NCI-H2029 (cell line): ENCODE results near the gene PARP12.

ENCODE experiments used
- DNase-seq: peaks from one replicate; lab custom pipeline; 2025; lab: John Stamatoyannopoulos, UW

PARP12 gene

DNA sequence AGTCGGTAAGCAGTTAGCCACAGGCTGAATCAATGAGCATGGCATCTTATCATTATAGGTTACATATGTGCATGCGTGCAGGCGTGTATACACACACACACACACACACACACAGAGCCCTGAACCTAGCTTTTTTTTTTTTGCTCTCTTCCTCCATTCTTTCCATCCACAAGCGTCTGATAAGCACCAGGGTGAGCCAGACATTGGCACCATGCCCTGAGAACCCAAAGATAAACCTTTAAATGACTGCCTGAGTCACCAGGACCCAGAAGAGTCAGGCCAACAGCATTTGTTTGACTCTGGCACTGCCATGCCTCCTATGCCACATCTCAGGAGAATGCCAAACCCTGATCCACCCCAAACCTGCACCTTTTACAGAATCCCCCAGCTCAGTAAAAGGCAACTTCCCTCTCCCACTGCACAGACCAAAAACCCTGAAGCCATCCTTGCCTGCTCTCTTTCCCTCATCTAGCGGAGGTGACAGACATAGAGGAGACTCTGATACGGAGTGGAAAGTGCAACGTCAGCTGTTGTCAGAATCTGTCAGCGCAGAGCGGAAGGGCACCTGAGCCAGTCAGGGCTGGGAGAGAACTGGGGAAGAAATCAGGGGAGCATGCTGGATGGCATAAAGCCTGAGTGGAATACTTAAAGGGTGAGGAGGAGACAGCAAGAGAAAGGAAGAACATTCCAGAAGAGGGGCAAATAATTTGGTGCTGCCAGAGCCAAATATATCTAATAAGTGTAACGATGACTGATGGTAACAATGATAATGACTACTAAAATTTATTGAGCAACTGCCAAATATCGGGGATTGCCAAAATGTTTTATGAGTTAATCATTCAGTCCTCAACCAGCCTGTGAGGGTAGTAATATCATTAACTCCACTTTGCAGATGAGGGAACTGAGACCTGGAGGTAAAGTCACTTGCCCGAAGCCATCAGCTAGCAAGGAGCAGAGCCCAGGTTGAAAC lies 3.2 kb downstream of the PARP12 start:
- DNase-seq: peak; percentile 90

DNA sequence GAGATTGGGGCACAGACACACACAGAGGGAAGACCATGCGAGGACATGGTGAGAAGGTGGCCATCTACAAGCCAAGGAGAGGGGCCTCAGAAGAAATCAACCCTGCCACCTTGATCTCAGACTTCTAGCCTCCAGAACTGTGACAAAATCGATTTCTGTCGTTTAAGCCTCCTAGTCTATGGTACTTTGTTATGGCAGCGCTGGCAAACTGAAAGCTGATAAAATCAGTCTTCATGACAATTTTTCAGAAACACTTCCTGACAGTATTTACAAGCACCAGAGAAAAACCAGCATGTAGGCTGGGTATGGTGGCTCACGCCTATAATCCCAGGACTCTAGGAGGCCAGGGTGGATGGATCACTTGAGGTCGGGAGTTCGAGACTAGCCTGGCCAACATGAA lies 4.2 kb downstream of the PARP12 start:
- no peak for DNase-seq

DNA sequence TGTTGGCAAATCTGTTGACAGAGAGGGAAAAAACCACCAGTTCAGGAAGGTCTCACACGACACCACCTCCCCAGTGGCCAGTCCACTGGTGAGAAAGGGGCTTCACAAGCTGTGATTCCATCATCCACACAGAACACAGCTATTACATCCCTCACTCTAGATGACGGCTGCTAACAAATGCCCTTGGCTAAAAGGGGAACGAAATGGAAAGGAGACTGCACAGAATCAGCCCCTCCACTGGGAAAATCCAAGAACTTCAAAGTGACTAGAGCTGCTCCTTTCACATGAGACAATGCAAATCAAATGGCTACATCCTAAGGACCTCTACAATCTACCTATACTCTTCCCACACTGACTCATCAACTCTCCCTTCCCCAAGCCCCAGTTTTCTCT lies 5.6 kb downstream of the PARP12 start:
- DNase-seq: no peak

DNA sequence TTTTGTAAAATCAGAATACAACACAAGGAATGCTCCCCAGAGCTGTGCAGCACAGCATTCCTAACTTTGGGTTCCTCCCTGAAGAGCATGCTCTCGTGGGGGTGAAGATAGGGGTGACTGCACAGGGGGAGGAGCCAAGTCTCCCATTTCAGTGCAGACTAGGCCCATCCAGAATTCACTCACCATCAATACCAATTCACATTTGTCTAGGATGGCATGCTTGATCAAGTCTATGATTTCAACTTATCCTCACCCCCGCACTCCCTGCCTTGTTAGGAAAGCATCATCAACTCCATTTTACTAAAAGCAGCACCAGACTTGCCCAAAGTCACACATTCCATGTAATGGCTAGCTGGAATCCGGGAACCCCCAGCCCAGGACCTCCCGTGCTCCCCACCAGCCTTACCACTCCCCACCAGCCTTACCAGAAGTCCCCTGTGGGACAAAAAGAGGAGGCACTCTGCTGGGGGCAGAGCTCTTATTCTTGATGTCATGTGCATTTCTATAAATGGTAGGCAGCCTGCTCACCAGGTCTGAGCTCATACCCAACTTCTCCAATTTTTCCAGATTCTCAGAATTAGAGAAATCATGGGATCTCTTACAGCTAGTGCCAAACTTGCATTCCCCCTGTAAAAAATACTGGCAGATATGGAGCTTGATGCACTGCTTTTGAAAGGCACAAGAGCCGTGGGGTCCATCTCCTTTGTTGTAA lies 6.2 kb downstream of the PARP12 start:
- no peak for DNase-seq

DNA sequence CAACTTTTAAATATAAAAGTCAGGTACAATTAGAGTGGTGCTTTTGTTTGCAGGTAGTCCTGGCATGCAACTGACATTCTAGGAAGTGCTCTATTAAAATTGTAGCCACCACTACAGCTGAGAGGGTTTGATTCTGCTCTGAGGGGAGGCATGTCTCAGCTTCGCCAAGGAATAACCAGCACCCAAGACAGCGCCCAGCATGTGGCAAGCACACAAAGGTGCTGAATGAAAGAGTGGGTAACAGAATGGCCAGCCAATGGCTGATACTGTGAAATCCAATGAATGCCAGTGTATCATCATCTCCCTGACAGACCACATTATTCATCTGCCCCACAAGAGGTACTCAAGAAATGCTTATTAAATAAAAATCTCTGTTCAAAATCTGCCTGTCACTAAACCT lies 6.9 kb downstream of the PARP12 start:
- DNase-seq: no peak

DNA sequence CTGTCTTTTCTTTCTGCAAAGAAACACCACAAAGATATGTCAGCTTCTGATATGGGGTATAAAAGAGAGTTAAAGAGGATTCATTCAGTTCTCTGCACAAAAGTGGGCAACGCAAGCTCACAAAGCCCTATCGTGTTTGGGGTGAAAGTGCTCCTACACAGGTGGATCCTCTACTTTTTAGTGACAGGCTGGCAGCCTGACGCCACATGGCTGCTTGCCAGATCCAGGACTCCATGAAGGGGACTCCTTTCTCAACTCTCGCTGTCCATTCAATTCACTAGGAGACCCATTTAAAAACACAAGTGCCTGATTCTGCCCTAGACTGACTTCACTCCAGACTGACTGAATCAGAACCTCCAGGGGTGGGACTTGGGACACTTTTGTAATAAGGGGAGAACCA lies 8.0 kb downstream of the PARP12 start:
- DNase-seq: no peak

DNA sequence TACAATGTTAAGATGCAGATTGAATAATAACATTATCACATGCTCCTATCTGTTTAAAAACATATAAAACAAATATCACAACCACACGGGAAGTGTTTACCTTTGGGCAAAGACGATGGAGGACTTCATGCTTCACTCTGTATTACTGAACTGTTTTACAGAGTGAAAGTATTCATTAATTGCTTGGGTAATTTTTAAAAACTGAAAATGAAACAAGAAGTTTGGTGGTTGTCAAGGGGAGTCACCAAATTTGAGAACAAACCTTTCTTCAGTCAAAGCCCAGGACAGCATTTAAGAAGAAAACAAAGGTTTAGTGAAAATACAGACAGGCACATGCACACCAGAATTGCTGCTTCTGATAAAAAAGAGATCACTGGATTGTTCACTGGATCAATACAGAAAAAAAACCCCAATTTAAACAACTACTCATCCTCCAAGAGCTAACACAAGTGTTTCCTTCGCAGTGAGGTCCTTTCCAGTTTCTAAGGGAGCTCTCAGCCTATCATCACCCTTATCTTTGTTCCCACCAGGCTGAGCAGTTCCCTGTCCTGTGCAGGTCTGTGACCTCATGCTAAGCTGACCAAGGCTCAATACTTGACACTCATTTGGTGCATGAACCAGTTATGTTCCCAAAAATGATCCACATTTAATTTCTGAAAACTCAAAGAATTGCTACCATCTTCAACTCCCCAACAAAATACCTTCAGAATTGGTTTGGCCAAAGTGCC lies 8.8 kb downstream of the PARP12 start:
- DNase-seq: no peak

DNA sequence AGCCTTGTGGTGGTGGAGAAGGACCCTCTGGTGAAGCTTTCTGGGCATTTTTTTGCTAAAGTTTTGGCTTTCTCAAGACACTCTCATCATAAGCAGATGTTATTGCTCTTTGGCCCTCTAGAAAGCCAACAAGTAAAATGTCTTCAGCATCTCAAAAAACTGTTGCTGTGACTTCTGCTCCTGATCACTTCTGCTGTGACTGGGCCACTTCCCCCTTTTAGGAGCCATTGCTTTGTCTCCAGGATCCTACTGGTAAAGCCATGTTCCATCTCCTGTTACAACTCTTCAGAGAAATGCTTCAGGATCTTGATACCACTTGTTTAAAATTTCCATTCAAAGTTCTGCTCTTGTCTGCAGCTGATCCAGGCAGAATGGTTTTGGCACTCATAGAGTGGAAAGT lies 10.9 kb downstream of the PARP12 start:
- DNase-seq: no peak

DNA sequence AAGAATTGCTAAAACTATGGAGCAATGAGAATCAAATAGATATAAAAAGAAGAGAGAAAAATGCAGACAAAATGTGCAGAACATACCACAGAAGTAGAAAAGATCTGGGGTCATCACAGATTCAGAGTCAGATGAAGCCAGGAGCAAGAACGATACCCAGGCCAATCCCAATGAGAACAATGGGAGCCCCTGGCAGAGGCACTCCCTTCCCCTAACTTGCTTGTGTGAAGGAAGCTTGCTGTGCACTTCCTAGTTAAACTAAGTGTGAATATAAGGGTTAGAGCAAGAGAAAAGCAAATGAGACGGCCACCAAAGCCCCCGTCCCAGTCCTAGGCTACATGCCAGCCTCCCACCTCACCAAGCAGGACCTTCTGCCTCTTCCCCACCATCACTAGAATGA lies 12.7 kb downstream of the PARP12 start:
- no peak for DNase-seq

DNA sequence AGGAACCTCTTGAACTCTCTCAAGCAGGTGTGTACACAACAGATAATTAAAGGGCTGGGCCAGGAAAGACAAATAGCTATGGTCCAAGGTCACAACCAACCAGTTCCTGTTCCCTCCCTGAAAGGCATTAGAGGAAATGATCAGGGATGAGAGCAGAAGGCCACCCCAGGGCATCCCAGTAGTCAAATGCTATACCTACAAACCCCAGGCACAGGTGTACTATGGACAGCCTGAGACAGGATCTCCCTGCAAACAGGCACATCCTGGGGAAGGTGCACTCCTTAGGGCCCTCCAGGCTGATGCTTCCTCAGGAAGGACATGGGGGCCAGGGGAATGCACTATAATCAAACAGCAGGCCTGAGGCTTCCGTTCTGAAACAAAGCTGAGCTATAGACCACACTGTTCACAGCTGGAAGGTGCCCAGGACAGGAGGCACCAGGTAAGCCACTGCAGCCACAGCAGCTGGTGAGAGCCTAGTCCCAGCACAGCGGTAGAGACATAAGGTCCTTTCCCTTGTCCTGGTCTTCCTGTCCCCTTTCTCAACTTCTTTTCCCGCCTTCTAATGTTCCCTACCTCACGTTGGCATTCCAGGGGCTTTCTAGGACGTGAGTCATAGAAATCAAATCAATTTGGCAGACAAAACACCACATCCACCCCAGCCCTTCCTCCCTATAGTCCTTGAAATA lies 13.3 kb downstream of the PARP12 start:
- peak; percentile 21 for DNase-seq

DNA sequence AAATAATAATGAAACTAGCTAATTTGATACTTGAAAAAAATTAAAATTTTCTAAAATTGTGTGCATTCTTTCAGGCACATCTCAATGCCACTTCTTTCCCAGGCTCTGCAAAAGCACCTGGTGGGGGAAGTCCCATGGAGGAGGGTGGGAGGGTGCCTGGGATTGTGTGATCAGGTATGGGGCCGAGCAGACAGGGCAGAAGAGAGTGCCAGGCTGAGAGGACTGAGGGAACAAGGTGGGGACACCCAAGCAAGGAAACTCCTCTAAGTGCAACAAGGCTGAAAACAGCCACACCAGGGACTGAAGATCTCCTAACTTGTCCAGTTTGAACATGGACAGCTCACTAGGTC lies 13.8 kb downstream of the PARP12 start:
- DNase-seq: no peak

DNA sequence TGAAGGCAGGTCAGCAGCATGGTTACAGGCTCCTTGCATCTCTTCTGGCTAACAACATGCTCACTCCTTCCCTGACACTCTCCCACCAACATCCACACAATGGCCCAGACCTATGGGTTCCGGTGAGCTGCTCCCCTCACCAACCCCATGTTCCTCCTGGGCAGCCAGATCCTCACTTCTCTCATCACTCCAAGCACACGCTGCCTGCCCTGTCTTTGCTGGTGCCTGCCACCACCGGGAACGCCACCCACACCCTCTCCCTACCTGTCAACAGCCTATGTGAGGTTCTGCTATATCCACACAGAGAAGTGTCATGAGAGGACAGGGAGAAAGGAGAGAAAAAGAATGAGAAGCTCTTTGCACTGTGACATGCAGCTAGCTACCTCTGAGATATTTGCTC lies 14.6 kb downstream of the PARP12 start:
- DNase-seq: no peak

DNA sequence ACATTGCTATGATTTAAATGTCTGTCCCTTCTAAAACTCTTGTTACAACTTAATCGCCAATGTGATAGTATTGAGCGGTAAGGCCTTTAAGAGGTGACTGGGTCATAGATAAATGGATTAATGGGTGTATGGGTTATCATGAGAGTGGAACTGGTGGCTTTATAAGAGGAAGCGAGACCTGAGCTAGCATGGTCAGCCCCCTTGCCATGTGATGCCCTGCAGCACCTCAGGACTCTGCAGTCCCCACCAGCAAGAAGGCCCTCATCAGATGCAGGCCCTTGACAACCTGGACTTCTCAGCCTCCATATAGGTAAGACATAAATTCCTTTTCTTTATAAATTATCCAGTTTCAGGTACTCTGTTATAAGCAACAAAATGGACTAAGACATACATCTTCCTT lies 15.6 kb downstream of the PARP12 start:
- no peak for DNase-seq

DNA sequence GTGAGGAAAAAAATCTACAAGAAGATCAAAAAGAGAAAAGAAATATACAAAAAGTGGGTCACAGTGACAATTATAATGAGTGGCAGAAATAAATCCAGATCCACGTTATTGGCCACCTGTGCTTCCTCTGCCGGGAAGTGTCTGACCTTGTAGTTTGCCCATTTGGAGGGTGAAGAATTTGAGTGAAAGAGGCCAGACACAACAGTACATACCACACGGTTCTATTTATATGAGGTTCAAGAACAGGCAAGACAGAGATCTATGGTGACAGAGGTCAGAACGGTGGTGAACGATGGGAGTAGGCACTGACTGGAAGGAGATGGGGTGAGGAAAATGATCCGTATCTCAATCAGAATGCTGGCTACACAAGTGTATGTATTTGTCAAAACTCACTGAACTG lies 17.1 kb downstream of the PARP12 start:
- no peak for DNase-seq

DNA sequence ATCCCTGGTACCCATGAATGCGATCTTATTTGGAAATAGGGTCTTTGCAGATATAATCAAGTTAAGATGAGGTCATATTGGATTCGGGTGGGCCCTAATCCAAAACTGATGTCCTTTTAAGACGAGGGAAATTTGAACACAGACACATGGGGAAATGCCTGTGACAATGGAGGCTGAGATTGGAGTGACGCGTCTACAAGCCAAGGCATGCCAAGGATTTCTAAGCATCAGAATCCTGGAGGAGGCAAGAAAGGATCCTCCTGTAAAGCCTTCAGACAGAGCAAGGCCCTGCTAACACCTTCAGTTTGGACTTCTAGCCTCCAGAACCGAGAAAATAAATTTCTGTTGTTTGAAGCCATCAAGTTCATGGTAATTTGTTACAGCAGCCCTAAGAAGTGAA lies 18.5 kb downstream of the PARP12 start:
- no peak for DNase-seq

DNA sequence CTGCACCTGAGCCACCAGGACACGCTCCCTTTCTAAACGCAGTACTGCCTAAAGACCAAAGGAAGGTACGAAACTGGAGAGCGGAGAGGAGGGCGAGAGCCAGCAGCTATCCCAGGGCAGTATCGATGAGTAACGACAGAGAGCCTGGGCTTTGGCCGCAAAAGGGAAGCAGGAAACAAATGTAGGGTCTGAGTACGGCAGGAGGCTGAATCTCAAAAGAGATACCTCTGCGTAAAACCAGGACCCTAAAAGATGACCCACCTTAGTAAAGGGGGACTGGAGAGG lies 20.4 kb downstream of the PARP12 start:
- DNase-seq: no peak

DNA sequence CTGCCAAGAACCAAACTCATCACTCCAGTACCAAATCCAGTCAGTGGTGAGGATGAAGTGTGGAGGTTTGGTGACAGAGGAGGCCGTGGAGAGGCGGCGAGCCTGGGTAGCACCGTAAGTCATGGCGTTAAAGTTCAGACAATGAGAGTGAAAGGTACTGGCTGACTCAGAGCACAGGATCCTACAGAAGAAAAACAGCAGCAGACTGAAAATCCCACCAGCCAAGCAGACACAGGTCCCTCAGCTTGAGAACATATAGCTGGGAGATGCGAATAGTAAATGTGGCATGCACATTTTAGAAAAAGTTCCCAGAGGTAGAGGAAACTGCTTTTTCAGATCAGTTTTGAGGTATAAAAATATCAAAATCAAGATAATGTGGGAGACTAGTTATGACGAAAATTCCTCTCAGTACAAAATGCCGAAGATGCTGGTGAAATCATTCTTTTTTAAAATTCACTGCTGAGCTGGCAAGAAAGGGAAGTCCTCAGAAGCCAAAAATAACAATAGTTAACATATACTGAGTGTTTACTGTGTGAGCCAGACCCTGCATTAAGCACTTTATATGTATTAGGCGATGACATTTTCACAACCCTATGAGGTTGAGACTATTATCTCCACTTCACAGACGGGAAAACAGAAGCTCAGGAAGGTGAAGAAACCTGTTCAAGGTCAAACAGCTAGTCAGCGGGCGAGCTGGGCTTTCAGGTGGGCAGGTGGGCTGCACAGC lies 20.9 kb downstream of the PARP12 start:
- no peak for DNase-seq

DNA sequence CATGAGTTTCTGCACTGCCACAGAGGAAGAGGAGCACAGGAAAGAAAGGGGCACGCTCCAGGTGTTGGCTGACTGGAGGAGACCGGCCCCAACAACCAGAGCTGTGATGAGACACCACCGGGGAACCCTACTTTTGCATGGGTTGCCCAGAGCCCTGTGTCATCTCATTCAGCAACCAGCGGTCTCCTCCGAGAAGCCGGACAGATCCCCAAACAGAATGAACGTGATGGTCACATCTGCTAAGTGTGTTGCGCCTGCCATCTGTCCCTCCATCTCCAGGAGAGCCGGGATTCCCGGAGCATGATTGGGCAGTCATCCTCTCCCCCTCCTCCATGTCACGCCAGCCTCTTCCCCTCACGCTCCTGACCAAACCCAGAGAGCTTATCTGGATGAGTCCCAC lies 22.9 kb downstream of the PARP12 start:
- no peak for DNase-seq

DNA sequence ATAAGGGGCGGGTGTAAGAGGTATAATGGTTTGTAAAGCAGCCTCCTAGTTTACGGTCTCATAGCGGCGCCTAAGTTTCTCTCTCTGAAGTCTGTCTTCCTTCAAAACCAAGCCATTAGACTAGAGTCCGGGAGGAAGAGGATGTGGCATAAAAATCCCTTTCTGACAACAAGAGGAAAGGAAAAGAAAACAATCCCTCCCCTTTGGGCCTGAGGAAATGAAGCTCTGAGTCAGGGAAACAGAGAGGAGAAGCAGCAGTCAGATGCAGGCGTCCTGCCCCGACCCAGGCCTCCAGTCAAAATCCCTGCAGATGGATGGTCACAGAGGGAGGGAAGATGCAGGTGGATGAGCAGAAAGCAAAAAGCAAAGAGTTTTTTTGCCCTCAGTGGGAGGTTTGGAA lies 23.7 kb downstream of the PARP12 start:
- DNase-seq: no peak

DNA sequence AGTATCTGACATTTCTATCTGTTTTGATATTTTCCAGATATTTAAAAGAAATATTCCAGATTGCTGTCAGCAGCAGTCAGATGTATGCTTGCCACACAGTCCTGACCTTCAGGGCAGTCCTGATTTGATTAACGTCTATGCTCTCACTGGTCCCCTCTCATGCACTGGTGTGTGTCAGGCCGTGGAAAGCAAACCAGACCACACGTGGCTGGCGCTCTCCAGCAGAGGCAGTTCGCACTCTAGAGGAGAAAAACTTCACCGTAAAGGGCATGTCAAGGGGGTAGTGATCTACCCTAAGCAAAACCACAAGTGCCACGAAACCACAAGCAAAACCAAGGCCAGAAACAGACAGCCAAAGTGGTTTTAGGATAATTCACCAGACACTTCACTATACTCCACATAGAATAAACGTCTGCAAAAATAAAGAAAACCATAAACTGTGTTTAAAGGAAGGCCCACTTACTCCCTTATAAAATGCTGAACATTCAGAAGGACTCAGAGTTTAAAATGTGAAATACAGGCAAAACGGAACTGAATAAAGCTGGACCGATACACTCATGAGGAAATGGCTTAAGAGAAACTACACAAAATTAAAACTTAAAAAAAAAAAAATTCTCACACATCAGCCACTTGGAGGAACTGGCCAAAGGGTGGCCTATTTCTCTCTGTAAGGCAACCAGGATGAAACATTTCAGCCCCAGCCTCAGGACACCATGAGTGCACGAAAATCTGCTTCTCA lies 26.4 kb downstream of the PARP12 start:
- no peak for DNase-seq
